HG03565 (cell line): ENCODE measurements around the gene GALNT13.
"Not testable (repeated sequence)": the region's sequence is repeated elsewhere in the genome, so short reads cannot be mapped to it uniquely, and the experiment has no call there.

ENCODE experiments used
- ATAC-seq: cut with Tn5 transposase; IDR thresholded peaks from one replicate; pipeline ENCODE4 v1.9.1; 2021; ENCODE audit warnings: mild to moderate bottlenecking, moderate library complexity; ENCODE audit not compliant: unreplicated experiment

Gene GALNT13

DNA sequence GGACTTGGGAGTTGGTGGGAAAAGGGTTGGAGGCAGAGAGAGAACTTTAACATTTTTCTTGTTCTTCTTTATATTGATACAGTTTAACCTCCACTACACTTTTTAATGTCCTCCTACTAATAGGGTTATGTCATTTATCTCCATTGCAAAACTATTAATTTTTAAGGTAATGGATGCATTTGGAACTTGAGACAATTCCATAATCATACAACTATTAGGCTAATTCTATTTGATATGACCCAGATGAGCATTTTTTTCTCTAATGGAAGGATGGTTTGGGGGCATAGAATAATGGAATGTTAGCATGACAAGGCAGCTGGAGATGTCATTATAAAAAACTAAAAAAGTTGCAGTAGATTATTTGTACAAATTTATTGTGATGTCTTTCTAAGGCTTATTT lies 587.6 kb downstream of the GALNT13 start:
- ATAC-seq = no peak

DNA sequence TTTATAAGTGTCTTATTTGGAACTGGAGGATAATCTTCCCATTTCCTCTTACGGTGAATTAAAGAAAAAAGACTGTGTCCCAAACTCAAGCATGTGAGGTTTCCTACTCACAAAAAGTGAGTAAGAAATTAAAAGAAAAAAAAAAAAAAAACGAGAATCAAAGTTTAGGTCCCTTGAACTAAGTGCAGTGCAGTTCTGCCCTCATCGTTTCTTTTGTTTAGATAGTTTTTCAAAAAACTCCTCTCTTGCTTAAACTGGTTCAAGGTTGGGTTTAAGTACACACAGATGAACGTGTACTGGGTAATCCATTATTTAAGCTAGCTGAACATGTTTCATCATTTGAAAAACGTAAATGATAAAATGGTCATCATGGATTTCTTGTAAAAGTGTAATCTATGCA lies 590.9 kb downstream of the GALNT13 start:
- ATAC-seq = no peak

DNA sequence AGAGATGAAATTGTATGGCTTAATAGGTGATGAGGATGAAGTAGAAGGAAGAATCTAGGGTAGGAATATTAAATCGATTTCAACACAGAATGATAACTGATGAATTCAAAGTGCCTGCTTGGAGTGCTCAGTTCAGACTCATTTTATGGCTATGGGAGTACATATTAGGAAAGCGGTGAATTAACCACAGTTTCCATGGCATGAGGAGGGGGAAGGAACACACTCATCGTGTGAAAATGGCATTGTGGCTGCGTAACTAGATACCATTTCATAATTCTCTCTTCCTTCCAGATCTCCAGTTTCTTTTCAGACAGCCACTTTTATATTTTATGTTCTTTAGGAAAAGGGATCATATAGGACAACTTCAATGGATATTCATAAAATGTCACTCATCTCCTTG lies 594.5 kb downstream of the GALNT13 start:
- no peak for ATAC-seq

DNA sequence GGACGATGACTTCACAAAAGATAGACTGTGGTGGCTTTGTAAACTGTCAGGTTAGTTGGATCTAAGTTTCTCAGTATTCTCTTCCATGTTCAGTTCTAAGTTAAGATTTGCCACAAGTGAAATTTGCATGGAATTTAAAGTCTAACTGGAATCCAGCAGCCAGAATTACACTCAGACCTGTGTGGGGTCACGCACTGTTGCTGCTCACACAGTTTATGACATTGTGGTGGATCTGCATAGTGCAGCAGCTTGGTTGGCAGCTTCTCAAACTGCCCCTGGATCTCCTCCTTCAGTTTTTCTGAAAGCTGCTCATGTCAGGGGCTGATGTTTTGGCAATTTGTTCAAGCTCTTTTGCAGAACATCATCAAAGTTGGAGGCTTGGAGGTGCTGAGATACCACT lies 598.7 kb downstream of the GALNT13 start:
- ATAC-seq = no peak

DNA sequence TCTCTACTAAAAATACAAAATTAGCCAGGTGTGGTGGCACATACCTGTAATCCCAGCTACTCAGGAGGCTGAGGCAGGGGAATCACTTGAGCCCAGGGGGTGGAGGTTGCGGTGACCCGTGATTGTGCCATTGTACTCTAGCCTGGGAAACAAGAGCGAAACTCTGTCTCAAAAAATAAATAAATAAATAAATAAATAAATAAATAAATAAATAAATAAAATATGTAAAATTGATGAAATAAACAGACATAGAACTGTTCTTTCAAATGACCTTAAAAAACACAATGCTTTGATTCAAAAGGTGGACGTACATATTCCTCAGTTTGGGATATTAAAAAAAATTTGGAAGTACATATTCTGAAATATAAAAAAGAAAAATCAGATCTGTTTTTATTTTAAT lies 599.8 kb downstream of the GALNT13 start:
- not testable (repeated sequence) for ATAC-seq

DNA sequence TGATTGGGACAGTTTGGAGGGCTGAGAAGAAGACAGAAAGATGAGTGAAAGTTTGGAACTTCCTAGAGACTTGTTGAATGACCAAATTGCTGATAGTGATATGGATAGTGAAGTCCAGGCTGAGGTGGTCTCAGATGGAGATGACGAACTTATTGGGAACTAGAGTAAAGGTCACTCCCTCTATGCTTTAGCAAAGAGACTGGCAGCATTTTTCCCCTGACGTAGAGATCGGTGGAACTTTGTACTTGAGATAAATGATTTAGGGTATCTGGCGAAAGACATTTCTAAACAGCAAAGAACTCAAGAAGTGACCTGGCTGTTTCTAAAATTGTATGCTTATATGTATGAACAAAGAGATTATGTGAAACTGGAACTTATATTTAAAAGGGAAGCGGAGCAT lies 605.6 kb downstream of the GALNT13 start:
- ATAC-seq = no peak

DNA sequence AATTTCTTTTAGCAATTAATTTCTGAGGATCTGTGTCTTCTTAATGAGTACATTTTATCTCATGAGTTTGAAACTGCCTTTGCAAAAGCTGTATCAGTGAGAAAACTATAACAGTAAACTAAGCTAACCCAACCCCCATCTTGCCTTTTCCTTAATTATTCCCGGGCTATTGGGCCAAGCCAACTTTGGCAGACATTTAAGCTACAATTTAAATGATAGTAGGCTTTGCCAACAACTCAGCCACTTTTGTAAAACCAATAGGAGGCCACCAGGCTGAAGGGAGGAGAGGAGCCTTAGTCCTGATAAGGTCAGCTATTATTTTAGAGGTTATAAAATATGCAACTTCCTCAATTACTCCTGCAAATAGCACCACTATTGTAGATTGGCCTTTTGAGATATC lies 608.8 kb downstream of the GALNT13 start:
- no peak for ATAC-seq

DNA sequence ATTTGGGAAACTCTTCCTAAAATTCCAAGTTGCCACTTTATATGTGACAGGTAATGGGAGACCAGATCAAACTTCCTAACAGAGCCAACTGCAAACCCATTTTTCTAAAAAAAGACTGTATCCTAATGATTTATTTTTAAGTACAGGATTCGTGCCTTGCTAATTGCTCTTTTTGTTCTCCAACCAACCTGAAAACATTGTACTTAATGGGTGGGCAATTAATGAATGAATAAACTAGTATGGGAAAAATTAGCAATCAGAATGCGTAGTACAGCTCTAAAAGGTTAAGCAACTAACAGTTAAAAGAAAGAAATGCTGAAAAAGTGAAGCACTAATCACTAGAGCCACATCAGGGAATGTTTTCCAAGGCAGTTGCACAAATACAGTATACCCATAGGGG lies 609.6 kb downstream of the GALNT13 start:
- no peak for ATAC-seq

DNA sequence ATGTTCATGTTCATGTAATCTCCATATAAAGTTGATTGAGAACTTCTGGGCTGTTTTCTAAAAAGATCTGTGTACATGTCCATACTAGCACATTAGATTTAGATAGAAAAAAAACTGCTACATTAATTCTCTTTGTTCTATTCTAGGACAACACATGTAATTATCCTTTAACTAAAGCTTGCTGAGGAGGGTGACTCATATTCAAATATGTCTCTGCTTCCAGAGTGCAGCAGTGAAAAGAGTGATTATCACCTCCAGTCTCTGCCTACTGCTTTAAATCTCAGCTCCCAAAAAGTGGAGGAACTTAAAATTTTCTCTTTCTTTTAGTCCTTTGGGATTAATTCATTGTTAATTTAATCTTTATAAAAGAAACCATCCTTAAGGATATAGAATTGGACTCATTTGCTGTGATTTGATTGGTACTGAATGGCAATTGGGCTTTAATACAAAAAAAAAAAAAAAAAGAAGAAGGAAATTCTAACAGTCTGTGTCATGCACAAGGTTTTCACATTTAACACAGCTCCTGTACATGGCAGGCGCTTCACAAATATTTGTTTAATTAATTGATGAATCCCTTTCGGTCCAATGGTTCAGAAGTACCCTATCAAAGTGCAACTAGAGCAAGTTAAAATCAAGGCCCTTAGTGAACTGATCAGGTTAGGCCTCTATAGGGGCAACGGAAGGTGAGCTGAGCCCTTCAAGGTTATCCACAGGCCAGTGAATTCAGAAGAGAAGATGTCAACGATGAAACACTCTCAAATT lies 612.8 kb downstream of the GALNT13 start:
- ATAC-seq = no peak

DNA sequence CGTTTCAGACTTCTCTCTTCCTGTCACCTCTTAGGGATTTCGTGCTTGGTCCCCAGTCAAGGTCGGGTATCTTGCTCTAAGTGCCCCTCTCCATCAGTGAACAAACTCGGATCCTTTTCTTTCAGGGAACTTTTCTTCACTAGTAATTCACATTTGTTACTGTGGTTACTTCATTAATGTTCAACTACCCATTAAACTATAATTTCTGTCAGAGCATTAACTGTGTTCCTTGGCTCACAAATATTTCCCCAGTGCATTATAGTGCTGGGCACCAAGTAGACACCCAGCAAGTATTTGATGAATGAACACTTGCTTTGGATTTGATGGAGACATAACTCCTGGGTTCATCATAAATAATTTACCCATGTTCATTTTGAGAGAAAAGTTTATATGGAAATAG lies 617.1 kb downstream of the GALNT13 start:
- no peak for ATAC-seq

DNA sequence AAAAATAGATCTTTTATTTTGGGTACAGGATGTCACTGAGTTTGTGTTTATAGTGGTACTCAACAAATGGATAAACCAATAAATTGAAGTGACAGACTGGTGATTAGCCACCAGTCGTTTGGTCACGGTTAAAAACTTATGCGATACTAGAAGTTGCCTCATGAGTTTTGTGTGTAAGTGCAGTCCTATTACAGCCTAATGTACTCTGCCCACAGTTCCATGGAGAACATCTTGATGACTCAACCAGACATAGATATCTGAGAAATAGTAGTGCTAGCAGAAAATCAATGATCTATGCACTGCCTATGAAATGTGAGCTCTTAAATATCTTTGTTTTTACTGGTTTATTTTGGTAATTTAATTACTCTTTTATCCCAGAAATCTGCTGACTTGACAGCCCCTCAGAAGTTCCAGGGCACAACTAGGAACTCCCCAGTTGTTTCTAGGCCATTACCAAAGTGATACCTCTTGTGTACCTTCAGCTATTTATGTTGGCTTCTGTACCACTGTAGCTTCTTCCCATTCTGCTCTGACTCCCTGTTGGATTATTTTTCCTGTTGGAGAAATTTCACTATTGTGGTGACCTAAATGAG lies 617.6 kb downstream of the GALNT13 start:
- ATAC-seq = no peak

DNA sequence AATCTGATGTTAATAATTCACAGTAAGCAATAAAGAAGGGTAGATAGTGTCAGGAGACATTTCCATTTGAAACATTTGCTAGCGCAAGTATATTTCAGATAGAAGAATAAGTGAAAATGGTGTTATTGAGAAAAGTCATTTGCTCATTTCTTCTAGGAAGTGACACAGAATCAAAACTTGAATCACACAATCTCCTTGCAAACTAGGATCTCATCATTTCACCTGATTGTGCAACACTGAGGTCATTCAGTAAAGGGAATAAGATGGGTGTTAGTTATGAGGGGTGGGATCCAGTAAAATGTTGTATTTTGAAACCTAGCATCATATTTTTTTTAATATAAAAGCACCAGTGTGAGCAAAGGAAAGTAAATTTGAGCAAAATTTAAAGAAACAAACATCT lies 618.8 kb downstream of the GALNT13 start:
- ATAC-seq = no peak

DNA sequence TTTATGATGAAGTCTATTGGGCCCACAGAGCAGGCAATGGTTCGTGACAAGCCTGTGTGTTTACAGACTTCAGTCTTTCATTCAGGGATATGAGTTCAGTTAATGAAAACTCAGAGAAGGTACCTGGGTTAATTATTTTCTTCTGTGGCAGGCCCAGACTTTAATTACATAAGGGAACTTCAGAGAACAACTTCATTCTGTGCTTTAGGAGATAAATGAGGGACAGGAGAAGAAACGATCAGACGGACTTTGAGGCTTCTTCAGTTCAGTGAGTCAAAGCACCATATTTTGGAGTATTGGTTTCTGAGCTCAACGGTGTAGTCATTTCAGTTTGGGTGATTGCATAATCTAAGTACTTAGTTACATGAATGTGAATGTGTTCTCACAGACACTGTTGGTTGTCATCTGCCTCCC lies 623.7 kb downstream of the GALNT13 start:
- no peak for ATAC-seq

DNA sequence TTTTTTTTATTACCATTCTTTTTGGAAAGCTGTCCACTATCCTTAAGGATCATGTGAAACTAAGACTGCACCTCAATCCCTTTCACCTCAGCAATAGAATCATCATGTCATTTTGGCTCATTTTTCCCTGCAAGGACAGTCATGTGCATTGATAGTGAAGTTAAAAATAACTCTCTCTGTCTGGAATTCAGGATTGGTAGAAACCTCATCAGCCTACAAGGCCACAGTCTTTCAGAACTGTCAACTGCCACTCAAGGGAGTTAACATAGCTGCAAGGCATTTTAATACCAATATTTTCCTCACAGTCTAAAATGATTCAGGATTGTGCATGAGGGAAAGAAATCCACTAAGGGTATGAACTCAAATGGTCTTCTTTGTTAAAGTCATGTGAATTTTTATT lies 625.3 kb downstream of the GALNT13 start:
- ATAC-seq = no peak
